Stimulated activated naive CD4-positive, alpha-beta T cell (primary cell): ENCODE data around the gene CTNNA2.
"Not testable (repeated sequence)": the region's sequence is repeated elsewhere in the genome, so short reads cannot be mapped to it uniquely, and the experiment has no call there.

Experiments
- DNase-seq, 6 experiments: peaks; one replicate each; lab custom pipeline; 2025; lab: John Stamatoyannopoulos, UW

CTNNA2 gene

GRCh38 chr2:80028584-80028983 lies 515.7 kb downstream of the CTNNA2 start:
- no peak for DNase-seq

GRCh38 chr2:80030135-80030534 lies 517.3 kb downstream of the CTNNA2 start:
- no peak for DNase-seq

GRCh38 chr2:80032684-80033083 lies 519.8 kb downstream of the CTNNA2 start:
- not testable (repeated sequence) for DNase-seq

GRCh38 chr2:80035749-80036285 lies 523.0 kb downstream of the CTNNA2 start:
- no peak for DNase-seq

GRCh38 chr2:80037310-80037709 lies 524.5 kb downstream of the CTNNA2 start:
- DNase-seq = no peak

GRCh38 chr2:80040226-80040625 lies 527.4 kb downstream of the CTNNA2 start:
- no peak for DNase-seq

- DNase-seq = no peak
Measured at GRCh38 chr2:80042635-80043034, 529.8 kb downstream of the CTNNA2 start.

GRCh38 chr2:80048296-80048695 lies 535.4 kb downstream of the CTNNA2 start:
- DNase-seq = no peak

GRCh38 chr2:80050246-80050645 lies 537.4 kb downstream of the CTNNA2 start:
- no peak for DNase-seq

- DNase-seq = no peak
Measured at GRCh38 chr2:80053522-80054345, 540.9 kb downstream of the CTNNA2 start.

- DNase-seq = no peak
Measured at GRCh38 chr2:80054346-80054675, 541.5 kb downstream of the CTNNA2 start.

- no peak for DNase-seq
Measured at GRCh38 chr2:80057956-80058355, 545.1 kb downstream of the CTNNA2 start.

- DNase-seq = no peak
Measured at GRCh38 chr2:80058562-80058961, 545.7 kb downstream of the CTNNA2 start.

- DNase-seq = no peak
Measured at GRCh38 chr2:80059447-80059846, 546.6 kb downstream of the CTNNA2 start.

GRCh38 chr2:80061881-80062280 lies 549.0 kb downstream of the CTNNA2 start:
- no peak for DNase-seq

- no peak for DNase-seq
Measured at GRCh38 chr2:80062298-80062697, 549.4 kb downstream of the CTNNA2 start.

- DNase-seq = no peak
Measured at GRCh38 chr2:80068038-80068731, 555.3 kb downstream of the CTNNA2 start.

GRCh38 chr2:80070587-80070986 lies 557.7 kb downstream of the CTNNA2 start:
- no peak for DNase-seq

GRCh38 chr2:80071941-80072340 lies 559.1 kb downstream of the CTNNA2 start:
- no peak for DNase-seq

- peak in 1 of 6 experiments; percentile 1 for DNase-seq
Measured at GRCh38 chr2:80073134-80073561, 560.3 kb downstream of the CTNNA2 start.

GRCh38 chr2:80074321-80075070 lies 561.6 kb downstream of the CTNNA2 start:
- no peak for DNase-seq

- DNase-seq = no peak
Measured at GRCh38 chr2:80075719-80076118, 562.9 kb downstream of the CTNNA2 start.
